Gastroesophageal sphincter (tissue), 4 donors: Measurements from ENCODE around the gene LDAH. TPM values are rescaled to one million over a fixed set of nuclear protein-coding genes. Genes with fewer than 3 reads are reported as not detected.

Experiments used
- ATAC-seq: fragments of 150-250 bp; one replicate; pipeline ENCODE4 v1.9.1; 2016; ENCODE audit warnings: mild to moderate bottlenecking, moderate library complexity
- H3K27ac ChIP-seq, 4 donors: fragments of 200-600 bp; sonication (generic) in 3 of 4; 1 replicate in 3 of 4; 2 replicates in 1 of 4; pipeline ENCODE4 v1.5.1; 2016 to 2019
- H3K27me3 ChIP-seq: fragments of 200-600 bp; sonication (generic); one replicate; pipeline ENCODE4 v1.5.1; 2019
- H3K36me3 ChIP-seq, 2 donors: fragments of 200-600 bp; sonication (generic); one replicate each; pipeline ENCODE4 v1.5.1; 2019; ENCODE audit warnings: control low read depth in 1 of 2
- H3K4me1 ChIP-seq, 3 donors: fragments of 200-600 bp; sonication (generic); 1 replicate in 2 of 3; 2 replicates in 1 of 3; pipeline ENCODE4 v1.5.1; 2016 to 2019; ENCODE audit warnings: control low read depth in 2 of 3
- H3K4me3 ChIP-seq, 2 donors: fragments of 200-600 bp; sonication (generic); one replicate each; pipeline ENCODE4 v1.5.1; 2019; ENCODE audit warnings: mild to moderate bottlenecking in 1 of 2, moderate library complexity in 1 of 2
- H3K9me3 ChIP-seq, 3 donors: fragments of 200-600 bp; sonication (generic); one replicate each; pipeline ENCODE4 v1.5.1; 2017 to 2019; ENCODE audit warnings: control low read depth in 2 of 3
- CTCF ChIP-seq, 4 experiments: fragments of 200-600 bp in 2 of 4; fragments of 450-650 bp in 2 of 4; sonication (generic) in 1 of 4; IDR thresholded peaks; one replicate each; pipeline ENCODE4 v1.5.1; 2017 to 2019; ENCODE audit warnings: antibody characterized with exemption in 4 of 4, mild to moderate bottlenecking in 2 of 4, moderate library complexity in 2 of 4
- EP300 ChIP-seq: sonication (generic); formaldehyde crosslinking; IDR thresholded peaks from one replicate; pipeline ENCODE4 v1.6.1; 2017; ENCODE audit warnings: antibody characterized with exemption, mild to moderate bottlenecking
- POLR2A ChIP-seq, 2 donors: fragments of 450-650 bp; IDR thresholded peaks; one replicate each; pipeline ENCODE4 v1.6.1; 2017; ENCODE audit warnings: antibody characterized with exemption in 2 of 2, mild to moderate bottlenecking in 2 of 2, moderate library complexity in 1 of 2
- POLR2AphosphoS5 ChIP-seq: sonication (generic); formaldehyde crosslinking; IDR thresholded peaks from one replicate; pipeline ENCODE4 v1.6.1; 2017; ENCODE audit warnings: antibody characterized with exemption
- WGBS, 2 donors: methylation state at CpG; one replicate each; pipeline ENCODE4 v1.1.5; 2018; ENCODE audit warnings: low coverage in 1 of 2; 5-methylcytosine and 5-hydroxymethylcytosine counted together
- total RNA-seq, 4 donors: library from RNA; depleted of rRNA; stranded (reverse); fragments of >200 nt; gene quantifications; one replicate each; pipeline ENCODE4 v1.1.0, GENCODE V29; 2016

The LDAH gene
- total RNA-seq, result 10 to 100 TPM; 10.5 to 19.0 (median 14.5) TPM

DNA sequence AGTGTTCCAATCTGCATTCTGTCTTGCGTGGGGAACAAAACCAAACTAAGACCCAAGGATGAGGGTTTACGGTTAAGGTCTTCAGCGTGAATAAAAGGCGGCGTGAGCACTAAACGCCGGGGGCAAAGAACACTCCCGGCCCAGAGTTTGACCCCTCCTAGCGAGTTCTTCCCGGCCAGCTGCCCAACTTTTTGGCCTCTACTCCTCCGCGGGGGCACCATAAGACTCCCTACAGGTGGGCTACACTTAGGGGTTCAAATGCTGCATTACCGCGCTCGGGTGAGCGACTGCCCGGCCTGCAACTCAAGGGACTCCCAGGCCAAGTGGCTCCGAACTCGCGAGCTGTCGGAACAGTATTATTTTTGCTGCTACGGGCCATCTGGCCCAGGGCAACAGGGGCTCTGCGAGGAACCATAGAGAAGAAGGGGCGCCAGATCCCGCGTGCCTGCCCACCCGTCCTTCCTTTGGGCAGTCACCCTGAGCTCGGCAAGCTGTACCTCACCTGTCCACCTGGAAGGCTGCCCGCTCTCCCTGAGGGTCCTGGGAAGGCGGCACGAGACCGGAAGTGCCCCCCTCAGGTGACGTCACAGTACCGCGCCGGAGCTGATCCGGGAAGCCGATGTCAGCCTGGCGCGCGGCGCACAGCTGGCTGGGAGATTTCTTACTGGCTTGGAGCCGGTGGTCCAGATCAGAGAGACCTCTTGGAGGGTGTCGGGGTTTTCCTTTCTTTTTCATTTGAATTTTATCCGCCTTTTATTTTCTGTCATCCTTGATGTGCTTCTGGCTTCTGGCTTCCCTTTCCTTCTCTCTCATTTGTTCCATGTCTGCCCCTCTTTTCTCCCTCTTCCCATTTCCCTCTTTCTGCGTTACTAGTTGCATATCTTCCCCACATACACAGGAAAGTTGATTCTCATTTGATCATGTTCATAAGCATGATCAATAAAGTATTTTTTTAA is at the start of gene LDAH:
Gene LDAH, minus strand, starts transcription at position 567 of the 956 bp plus-strand sequence. CDS start 21,638 bp downstream, outside the sequence.
- peak within 1 kb of the TSS; percentile 85 to 94 (median 93) for H3K27ac ChIP-seq
- peak; percentile 93 for TF ChIP-seq POLR2AphosphoS5
- TF ChIP-seq CTCF (IDR thresholded peaks at IDR 0.05), result peak in 2 of 4 experiments; percentile 8 to 25
- TF ChIP-seq POLR2A (IDR thresholded peaks at IDR 0.05), result peak; percentile 34 to 43
- TF ChIP-seq EP300, result no peak
- H3K4me3 ChIP-seq, result peak within 1 kb of the TSS; percentile 86 to 88
- H3K36me3 ChIP-seq, result no peaks in the 10 kb centered on the region
- peak; percentile 96 for ATAC-seq
- peaks cover 0 to 12% (median 0%) of the 10 kb centered on the region in 3 donors for H3K4me1 ChIP-seq
- no peaks in the 10 kb centered on the region for H3K27me3 ChIP-seq
- H3K9me3 ChIP-seq, result no peaks in the 10 kb centered on the region
- 0 to 1% methylated on average over 6 to 21 of the region's 46 CpGs for WGBS, 2 donors

DNA sequence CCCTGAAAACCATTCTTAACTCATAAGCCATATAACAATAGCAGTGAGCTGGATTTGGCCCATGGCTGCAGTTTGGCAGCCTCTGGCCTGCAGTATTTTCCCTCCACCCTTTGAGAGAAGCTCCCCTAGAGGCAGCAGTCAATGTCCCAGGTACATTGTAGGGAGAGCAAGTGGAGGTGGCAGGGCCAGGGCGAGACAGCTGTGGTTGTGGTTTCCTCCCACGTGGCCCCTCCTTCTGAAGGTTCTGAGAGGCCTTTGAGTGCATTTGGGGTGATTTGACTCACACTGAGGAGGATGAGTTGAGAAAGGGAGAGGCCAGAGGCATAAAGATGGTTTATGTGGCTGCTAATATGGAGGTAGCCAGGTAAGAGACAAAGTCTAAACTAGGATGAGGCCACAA is 45.5 kb upstream of the LDAH start:
- no peaks in the 10 kb centered on the region for H3K36me3 ChIP-seq
- ATAC-seq, result no peak
- no peak overlapping the region for H3K4me3 ChIP-seq
- H3K27me3 ChIP-seq, result no peaks in the 10 kb centered on the region
- H3K4me1 ChIP-seq, result no peaks in the 10 kb centered on the region
- TF ChIP-seq EP300 (no peak), CTCF (IDR thresholded peaks at IDR 0.05) (no peak), POLR2AphosphoS5 (no peak), POLR2A (IDR thresholded peaks at IDR 0.05) (no peak)
- peaks cover 0 to 5% (median 0%) of the 10 kb centered on the region in 3 donors for H3K9me3 ChIP-seq
- WGBS, 2 donors, result 54% methylated on average over 2 of the region's 2 CpGs; no CpG with 5 or more reads in 1 of the 2 donors
- H3K27ac ChIP-seq, result no peak overlapping the region

DNA sequence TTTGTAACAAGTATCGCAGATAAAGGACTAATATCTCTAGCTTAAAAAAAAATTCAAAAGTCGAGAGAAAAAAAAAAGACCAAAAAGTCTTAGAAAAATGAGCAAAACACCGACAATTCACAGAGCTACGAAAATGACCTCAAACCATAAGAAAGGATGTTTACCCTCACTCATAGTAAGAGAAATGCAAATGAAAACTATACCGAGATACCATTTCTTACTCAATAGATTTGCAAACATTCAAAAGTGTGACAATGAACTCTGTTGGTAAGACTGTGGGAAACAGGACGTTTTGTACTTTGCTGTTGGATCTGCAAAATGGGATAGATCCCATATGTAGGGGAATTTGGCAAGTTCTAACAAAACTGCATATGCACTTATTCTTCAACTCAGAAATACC is 39.9 kb upstream of the LDAH start:
- Histone ChIP-seq H3K4me3 (no peak overlapping the region), H3K4me1 (no peaks in the 10 kb centered on the region), H3K27ac (no peak overlapping the region), H3K9me3 (peaks cover 0 to 5% (median 0%) of the 10 kb centered on the region in 3 donors), H3K36me3 (no peaks in the 10 kb centered on the region), H3K27me3 (no peaks in the 10 kb centered on the region)
- ATAC-seq, result no peak
- TF ChIP-seq POLR2AphosphoS5, result no peak
- no peak for TF ChIP-seq CTCF (IDR thresholded peaks at IDR 0.05)
- TF ChIP-seq EP300, result no peak
- TF ChIP-seq POLR2A (IDR thresholded peaks at IDR 0.05), result no peak
- WGBS, 2 donors, result 47 to 75% methylated on average over 2 to 6 of the region's 6 CpGs

- H3K27me3 ChIP-seq, result no peaks in the 10 kb centered on the region
- no peaks in the 10 kb centered on the region for H3K4me1 ChIP-seq
- no peak for TF ChIP-seq CTCF (IDR thresholded peaks at IDR 0.05)
- no peak for TF ChIP-seq POLR2AphosphoS5
- no peak for TF ChIP-seq EP300
- TF ChIP-seq POLR2A (IDR thresholded peaks at IDR 0.05), result no peak
- H3K36me3 ChIP-seq, result no peaks in the 10 kb centered on the region
- H3K27ac ChIP-seq, result no peak overlapping the region
- no peak for ATAC-seq
- H3K9me3 ChIP-seq, result no peaks in the 10 kb centered on the region
- no peak overlapping the region for H3K4me3 ChIP-seq
- 83 to 89% methylated on average over 3 to 4 of the region's 4 CpGs for WGBS, 2 donors
Measured at GRCh38 chr2:20855456-20855855, 32.6 kb upstream of the LDAH start.
